GM18517 (cell line): ENCODE data around the gene NAV2.

Experiments
- ATAC-seq: cut with Tn5 transposase; IDR thresholded peaks from one replicate; pipeline ENCODE4 v1.9.1; 2021; ENCODE audit warnings: mild to moderate bottlenecking, moderate library complexity; ENCODE audit not compliant: unreplicated experiment

NAV2 gene

DNA sequence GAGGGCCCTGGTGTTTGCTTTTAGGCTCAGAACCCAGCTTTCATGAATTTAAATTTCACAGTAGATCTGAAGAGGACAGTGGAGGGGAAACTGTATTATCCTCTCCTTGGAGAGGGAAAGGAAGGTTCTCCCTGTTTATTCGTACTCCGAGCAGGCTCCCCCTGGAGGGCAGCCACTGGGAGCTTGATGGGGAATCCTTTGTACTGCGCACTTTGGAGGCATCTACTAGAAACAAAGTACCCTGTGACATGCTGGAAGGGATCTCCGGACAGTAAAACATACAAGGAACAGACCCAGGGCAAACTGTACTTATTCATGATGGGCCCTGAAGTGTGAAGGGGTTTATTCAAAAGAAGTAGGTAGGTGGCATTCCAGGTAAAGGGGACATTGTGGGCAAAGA is 27.2 kb downstream of the NAV2 start:
- ATAC-seq: no peak

DNA sequence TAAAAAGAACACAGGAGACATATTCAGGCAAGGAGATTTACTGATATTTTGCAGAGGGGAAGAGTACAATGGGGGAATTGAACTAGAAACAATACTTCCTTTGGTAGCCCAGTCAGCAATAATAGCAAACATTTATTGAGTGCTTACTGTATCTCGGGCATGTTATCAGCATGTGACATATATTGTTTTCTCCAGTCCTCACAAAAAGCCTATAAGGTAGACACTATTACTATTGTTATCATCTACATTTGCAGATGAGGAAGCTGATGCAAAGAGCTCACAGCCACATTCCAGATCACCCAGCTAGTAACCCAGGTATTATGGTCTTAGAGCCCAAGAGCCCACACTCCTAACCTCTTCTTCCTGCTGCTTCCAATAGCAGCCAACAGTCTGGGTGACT is 27.9 kb downstream of the NAV2 start:
- ATAC-seq: no peak

DNA sequence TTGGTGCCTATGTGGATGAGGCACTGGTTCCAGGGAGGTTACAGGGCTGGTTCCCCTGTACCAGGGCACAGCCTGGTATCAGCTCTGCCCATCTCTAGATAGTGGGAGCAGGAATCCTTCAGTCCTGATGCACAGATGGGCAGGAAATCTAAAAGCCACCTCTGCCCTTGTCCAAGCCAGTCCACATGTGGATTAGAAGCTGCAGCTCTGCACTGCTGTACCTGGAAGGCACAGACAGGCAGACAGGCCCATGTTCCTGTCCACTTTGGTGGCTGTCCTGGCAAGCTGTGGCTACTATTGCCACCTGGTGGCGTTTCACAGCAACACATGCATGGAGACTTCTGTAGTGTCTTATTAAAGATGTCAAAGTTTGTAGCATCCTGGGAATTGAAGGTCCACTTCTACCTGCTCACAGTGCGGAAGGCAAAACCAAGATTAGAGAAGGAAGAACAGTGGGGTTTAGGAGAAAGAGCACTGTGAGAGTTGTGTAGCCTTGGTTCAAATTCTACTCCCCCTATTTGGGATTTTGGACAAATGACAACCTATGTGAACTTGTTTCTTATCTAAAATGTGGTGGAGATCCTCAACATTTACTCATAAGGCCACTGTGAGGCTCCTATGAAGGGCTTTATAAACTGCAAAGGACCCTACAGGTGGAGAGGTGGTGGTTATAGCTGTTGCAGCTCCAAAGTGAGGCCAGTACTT is 30.1 kb downstream of the NAV2 start:
- ATAC-seq: peak; percentile 60

DNA sequence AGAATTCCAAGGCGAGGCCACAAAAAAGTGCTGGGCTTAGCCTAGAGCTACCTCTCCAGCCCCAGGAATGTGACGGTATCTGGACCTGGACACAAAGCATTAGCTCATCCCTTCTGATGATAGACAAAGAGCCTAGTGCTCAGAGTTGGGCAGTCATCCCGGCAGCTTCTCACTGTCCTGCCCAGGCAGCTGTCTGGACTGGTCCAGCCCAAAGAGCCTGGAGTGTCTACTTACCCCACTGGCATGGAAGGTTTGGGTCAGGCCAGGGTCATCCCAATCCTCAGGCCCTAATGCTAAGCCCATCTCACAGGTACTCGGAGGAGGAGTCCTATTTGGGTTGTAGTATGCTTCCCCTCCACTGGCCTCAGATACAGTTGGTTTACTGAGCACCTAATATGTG is 31.0 kb downstream of the NAV2 start:
- no peak for ATAC-seq

DNA sequence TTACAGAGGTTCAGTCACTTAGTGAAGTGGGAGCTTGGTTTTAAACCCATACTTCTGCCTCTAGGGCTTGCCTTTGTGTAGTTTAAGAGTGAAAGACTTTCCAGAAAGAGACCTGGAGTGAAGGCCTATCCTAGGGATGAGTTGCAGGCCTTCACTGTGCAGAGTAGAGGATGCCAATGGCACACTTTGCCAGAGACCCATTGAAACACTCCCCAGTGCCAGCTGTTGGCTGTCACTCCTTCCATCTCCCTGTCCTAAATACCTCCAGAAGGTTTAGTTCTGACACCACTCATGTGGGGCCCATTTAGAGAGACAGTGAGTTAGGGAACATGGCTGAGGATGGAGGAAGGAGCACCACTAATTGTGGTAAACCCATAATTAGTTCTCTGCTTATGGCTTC is 31.5 kb downstream of the NAV2 start:
- ATAC-seq: no peak

DNA sequence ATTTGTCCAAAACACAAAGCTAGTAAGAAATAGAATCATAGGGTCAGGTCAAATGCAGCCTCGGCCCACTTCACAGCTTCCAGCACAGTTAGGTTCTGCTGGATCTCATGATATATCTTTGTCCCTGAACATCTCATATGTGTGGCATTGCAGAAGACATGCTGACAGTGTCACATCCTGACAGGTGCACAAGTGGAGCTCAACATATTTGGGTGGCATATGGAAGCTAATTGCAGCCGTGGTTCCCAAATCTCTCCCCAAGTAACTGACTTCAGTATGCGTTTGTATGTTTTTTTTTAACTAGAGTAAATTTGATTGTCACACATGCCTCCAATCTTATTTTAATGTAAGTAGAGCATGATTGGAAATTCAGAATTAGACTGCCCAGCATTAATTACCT is 33.4 kb downstream of the NAV2 start:
- no peak for ATAC-seq

DNA sequence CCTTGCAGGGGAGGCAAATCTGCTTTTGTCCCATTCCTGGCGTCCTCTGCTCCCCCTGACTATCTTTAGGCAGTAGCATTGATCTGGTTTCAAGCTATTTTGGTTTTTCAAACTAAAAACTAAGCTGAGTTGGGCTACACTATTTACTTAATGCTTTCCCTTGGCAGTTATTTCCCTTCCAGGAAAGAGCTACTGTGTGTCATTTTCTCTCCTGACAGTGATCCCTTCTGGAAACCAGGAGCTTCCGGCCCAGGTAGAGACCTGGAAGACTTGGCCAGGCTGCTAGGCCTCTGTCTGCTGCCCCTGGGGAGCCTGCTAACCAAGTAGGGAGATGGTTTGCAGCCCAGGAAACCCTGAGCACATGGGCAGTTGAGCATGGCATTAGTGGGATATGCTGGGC is 35.0 kb downstream of the NAV2 start:
- ATAC-seq: no peak

DNA sequence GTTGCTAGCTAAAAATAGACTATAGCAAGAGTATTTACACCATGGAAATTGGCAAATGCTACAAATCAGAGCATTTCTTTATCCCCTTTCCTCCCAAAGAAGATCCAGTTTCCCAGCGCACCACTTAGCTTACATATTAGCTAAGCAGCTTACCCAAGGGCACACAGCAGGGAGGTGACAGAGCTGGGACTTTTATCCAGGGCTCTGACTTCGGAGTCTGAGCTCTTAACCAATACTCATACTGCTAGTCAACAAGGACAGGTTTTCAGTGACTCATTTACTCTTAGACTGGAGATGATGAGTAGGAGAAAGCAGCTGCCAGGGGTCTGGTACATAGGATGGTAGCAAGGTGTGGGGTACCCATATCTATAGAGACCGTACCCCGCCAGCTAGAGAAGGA is 38.4 kb downstream of the NAV2 start:
- ATAC-seq: no peak

DNA sequence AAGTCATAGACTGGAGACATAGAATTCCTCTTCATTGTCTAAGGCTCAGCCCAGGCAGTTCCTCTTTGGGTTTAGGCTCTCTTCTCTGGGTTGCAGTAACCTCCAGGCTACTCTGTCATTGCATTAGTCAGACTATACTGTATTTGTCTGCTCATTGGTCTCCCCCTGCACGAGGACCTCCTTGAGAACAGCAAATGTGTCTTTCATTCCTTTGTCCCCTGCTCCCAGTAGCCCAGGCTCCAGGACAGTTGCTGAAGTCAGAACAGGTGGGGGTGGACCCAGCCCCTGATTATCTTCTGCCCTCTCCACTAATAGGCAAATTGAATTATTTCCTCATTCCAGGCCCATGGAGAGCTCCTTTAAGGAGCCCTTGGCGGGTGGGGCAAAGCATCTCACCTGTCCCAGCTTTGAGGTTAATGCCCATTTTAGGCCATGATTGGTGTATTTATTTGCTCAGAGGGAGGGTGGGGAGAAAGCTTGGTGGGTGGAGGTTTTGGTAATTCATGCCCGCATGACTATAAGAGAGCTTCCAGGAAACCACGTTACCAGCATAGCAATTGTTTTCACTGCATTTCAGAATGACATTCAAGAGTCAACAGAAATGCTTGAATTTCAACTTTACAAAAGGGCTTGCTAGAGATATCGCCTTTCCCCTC is 40.9 kb downstream of the NAV2 start:
- no peak for ATAC-seq

DNA sequence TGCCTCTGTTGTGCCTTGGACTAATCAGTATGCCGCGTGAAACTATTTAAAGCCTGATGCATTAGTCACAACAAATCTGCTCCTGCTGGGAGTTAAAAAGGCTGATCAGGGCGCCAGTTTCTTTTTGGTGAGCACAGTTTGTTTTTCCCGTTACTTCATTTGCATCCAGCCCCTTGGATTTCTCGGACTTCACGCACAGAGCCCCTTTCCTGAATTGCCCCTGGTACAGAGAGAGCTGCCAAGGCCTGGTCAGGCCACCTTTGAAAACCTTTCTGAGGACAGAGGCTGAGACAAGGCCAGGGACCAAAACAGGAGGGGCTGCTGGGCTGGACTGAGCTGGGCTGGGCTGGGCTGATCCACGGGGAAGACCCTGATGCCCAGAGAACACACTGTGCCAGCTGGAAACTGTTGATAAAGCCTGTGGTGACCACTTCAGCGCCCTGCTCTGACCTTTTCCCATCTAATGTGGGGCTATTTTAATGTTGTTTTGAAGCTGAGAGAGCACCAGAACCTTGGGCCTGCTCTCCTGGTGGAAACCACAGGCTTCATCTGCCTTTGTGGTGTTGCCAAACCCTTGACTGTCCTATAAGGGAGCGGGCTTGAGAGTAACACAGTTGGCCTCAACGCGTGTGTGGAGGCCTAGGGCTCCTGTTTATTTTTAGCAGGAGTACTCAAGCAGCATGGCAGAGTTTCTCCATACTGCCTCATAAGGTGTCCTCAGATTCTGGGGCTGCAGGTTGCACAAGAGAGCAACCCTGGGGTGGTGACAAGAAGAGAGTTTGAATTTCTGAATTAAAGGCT is 44.2 kb downstream of the NAV2 start:
- ATAC-seq: no peak

DNA sequence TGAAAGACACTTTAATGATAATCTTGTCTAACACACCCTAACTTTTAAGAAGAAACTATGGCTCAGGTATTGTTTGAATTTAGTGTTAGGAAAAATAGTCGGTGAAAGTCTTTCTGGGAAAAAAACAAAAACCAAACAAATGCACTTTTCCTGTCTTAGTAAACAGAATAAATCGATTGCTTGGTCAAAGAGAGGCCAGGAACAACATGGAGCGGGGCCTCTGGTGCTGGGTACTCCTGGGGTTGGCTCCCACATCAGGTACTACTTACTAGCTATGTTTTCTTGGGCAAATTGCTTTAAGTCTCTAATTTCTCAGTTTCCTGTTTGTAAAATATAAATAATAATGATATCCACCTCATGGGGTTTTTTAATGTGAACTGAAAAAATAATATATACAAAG is 46.8 kb downstream of the NAV2 start:
- ATAC-seq: no peak

DNA sequence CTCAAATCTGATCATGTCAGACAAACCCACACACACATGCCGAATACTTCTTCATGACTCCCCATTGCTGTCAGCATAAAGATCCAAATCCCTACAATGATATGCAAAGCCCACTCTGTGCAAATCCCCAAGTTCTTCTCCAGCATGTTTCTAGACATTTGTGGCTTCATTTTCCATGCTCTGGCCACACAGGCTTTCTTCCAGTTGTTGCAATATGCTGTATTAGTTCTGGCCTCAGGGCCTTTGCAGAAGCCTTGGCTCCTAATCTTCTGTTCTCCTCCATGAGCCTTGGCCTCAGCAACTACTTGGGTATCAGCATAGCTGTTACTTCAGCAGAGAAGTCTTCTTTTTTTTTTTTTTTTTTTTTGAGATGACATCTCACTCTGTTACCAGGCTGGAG is 49.6 kb downstream of the NAV2 start:
- no peak for ATAC-seq

DNA sequence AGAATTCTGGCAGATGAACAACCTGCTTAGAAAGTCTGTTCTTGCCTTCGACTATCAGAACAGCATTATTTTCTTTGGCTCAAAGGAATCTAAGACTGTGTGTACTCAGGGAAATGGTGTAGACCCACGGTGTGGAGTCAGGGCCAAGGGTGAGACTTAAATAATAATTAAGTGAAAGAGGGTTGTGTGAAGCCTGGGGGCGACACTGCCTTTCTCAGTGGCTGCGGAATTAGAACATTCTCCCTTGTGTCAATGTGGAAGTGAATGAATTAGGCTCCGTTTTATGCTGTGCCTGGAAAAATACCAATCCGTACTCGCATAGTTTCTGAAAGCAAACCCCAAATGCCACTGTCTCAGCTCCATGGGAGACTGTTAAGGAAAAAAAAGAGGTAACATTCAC is 50.7 kb downstream of the NAV2 start:
- ATAC-seq: no peak

DNA sequence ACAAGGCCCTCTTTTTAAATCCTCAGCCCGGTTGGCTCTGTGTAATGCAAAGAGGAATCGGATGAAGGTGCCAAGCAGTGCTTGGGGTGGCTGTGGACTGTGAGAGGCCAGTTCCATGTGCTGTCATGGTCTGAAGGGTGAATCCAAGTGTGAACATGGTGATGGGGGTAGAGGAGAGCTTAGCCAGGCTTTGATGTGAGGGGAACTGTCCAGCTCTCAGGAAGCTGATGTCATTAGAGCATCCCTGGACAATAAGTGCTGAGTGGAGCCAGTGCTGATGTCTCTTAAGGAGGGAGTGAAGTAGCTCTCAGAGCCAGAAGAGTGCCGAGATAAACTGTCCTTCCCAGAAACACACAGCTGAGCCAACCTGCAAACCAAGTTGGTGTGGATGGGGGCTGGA is 53.6 kb downstream of the NAV2 start:
- ATAC-seq: no peak

DNA sequence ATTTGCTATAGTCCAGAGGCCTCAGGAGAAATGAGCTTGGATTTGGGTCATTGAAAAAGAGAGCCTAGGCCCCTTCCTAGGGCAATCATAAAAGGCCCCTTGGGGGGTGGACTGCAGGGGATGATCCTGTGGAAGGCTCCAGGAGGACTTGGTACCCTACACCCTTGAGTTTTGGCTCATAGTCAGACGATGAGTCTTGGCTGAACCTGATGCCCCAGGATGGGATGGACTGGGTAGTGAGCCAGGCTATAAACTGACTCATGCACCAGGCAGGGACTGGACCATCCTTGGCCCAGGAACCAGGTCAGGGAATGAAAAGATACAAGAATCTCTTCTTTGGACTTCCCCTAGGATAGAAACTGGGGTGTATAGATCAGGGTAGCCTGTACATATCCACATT is 54.2 kb downstream of the NAV2 start:
- ATAC-seq: no peak

DNA sequence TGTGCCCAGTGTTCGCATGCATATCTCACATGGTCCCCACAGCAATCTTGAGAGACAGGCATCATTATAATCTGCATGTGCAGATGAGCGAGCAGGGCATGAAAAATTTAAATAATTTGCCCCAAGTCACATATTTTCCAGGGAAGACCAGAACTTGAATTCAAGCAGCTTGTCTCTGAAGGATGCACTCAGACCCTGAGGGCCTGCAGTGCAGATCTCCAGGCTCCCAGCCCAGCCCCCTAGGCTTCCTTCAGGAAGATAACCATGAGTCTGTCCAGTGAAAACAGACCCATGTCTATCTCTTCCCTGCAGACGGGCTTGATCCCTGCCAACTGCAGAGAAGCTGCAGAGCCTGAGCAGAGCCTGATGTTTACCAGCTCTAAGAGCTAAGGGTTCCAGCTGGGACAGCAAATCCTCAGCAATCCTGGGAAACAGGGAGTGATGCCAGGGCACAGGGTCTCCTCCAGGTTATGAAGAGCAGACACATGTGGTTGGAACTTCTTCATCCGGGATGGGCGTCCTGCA is 55.1 kb downstream of the NAV2 start:
- no peak for ATAC-seq

DNA sequence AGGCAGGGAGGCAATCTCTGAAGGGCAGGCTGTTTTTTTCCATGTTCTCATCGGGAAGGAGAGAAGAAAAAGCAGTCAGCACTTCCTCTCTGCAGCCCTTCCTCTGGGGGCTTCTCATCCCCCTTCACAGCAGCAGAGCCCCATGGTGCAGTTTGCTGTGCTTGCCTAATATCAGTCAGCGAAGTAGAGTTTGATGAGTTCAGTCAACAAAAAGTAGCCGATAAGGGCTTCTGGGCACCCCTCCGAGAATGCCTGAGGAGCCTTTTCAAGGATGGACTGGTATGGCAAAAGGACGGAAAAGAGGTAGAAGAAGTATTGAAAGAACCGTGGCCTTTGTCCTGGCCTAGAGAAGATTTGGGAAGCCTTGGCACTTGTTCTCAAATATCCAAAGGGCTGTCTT is 55.6 kb downstream of the NAV2 start:
- no peak for ATAC-seq

DNA sequence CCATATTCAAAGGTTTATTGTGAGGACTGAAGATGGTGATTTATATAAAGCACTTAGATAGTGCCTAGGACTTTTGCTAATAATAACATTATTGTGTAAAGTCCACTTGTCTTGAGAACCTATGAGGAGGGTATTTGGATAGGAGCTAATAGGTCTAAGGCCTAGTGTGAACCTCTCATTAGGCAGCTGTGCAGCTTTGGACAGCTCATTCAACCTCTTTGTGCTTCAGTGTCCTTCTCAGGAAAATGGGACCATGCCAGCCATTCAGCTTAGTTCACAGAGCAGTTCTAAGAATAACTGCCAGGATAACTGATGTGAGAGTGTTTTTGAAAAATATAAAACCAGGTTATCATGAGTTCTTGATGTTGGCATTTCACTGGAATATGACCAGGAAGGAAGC is 56.2 kb downstream of the NAV2 start:
- ATAC-seq: no peak

DNA sequence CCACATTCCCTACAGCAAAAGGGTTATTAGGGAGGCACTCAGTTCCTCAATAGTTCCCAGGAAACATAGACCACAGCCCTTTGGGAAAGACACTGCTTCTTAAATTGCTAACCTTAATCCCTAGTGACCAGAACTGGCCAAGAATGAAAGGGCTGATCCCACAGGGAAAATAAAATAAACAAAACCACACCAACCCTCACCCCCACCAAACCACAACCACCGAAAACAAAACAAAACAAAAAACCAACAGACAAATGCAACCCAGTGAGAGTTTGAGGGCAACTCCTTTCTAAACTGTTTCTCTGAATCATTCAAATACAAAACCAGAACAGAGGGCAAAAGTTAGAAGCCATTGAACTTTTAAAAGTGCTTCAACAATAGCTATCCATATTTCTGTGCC is 57.2 kb downstream of the NAV2 start:
- no peak for ATAC-seq

DNA sequence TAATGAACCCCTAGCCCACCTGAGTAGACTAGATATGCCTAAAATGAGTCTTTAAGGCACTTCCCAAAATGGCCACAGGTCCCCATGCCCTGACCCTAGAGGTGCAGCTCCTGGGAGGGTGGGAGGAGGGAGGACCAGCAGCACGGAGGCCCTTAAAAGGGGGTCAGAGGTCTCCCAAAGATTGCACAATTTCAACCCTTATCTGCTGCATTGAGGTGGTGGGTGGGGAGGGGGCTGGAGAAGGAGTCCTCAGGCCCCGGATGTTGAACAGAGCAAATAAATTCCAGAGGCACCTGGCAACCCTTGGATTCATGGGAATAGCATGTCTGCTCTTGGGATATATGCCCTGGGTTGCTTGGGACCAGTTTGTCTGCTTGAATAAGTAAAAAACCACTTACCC is 57.6 kb downstream of the NAV2 start:
- ATAC-seq: no peak

DNA sequence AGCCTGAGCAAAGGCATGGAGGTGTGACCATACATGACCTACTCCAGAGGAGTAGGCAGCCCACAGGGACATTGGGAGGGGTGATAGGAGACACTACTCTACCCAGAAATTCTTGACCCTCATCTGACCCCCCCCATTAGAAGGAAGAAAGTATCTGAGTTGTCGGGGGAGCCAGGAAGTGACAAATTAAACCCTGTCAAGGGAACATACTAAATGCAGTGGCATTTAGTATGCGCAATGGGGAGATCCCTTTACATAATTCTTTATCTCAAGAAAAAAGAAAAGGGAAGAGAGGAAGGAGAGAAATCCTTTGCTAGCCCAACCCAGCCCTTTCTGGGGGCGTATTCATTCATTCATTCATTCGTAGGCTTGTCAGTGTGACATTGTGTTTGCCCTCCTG is 58.8 kb downstream of the NAV2 start:
- no peak for ATAC-seq

DNA sequence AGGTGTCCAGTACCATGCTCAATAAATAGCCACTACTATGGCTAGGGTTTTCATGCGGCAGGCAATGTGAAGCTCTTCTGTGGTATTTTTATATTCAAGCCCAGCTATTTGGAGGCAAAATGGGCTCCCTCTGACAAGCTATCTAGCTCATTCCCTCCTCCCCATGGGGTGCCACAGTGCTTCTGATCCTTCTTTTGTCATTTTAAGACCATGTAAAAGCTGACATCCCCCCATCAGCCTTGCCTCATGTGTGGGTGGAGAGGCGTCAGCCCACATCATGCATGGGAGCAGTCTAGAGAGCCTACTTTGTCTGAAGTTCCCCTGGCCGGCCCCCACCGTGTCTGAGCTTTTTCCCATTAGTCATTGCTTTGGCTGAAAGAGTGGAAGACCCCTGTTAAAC is 59.8 kb downstream of the NAV2 start:
- no peak for ATAC-seq
